ENCODE measurements around the gene SLC46A1.

Gene SLC46A1

DNA sequence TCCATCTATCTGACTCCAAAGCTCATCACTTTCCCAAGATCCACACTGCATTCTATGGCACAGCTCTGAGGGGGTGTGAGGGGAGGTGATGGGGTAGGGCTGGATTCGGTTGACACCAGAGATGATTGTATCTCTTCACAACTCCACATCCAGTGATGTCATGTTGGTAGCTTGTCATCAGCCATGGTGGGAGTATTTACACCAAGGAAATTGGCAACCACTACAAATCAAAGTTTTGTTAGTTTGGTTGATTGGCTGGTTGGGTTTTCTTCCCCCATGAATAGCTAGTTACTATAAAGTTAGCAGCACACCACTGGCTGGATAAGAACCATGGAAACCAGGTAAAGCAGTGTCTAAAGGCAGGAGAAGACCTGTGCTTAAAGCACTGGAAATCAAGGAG is 15.0 kb downstream of the SLC46A1 start:
- H3K4me3 ChIP-seq (ENCODE audit: low read depth in 1 of 2, low read length in 2 of 2): no peak overlapping the region
- no peaks in the 10 kb centered on the region for H4K20me1 ChIP-seq (ENCODE audit: insufficient read depth, low read length)
- no peaks in the 10 kb centered on the region for H3K9me3 ChIP-seq (ENCODE audit: insufficient read depth, low read length, severe bottlenecking)
- TF ChIP-seq EZH2 (IDR thresholded peaks at IDR 0.05; ENCODE audit: borderline replicate concordance, low read depth, low read length, severe bottlenecking): no peak
- TF ChIP-seq, protein P1, sequence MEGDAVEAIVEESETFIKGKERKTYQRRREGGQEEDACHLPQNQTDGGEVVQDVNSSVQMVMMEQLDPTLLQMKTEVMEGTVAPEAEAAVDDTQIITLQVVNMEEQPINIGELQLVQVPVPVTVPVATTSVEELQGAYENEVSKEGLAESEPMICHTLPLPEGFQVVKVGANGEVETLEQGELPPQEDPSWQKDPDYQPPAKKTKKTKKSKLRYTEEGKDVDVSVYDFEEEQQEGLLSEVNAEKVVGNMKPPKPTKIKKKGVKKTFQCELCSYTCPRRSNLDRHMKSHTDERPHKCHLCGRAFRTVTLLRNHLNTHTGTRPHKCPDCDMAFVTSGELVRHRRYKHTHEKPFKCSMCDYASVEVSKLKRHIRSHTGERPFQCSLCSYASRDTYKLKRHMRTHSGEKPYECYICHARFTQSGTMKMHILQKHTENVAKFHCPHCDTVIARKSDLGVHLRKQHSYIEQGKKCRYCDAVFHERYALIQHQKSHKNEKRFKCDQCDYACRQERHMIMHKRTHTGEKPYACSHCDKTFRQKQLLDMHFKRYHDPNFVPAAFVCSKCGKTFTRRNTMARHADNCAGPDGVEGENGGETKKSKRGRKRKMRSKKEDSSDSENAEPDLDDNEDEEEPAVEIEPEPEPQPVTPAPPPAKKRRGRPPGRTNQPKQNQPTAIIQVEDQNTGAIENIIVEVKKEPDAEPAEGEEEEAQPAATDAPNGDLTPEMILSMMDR (IDR thresholded peaks at IDR 0.05; ENCODE audit: borderline replicate concordance, extremely low read depth, low read length, poor library complexity, severe bottlenecking): no peak
- H3K27me3 ChIP-seq (ENCODE audit: insufficient read depth, low read length, poor library complexity): no peaks in the 10 kb centered on the region
- H3K4me1 ChIP-seq (ENCODE audit: insufficient read depth, low read length): no peaks in the 10 kb centered on the region
- DNase-seq (no peak), ATAC-seq (ENCODE audit: insufficient read depth, low read depth) (no peak)
- H3K9ac ChIP-seq (ENCODE audit: low read depth, low read length): no peak overlapping the region
- no peaks in the 10 kb centered on the region for H3K36me3 ChIP-seq (ENCODE audit: insufficient read depth, low read length)
- no peak overlapping the region for H2AFZ ChIP-seq (ENCODE audit: low read depth, low read length)
- no peak overlapping the region for H3K27ac ChIP-seq (ENCODE audit: low read length)
- H3K4me2 ChIP-seq (ENCODE audit: insufficient read depth, low read length): no peak overlapping the region
- H3K79me2 ChIP-seq (ENCODE audit: insufficient read depth, low read length): no peaks in the 10 kb centered on the region

DNA sequence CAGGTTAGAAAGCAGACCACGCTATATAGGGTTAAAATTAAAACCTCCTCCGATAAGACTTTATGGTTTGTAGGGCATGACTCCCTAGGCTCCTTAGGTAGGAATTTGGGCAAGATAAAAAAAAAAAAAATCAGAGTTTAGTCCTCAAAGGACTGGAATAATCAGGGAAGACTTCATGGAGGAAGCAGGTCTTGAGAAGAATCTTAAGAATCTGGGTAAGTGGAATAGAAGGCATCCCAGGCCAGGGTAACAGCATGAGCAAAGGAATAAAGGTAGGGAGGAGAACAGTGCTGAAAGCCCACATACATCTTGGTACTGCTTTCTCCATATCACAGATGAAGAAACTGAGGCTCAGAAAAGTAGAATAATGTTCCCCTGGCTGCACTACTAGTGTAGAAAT is 15.4 kb downstream of the SLC46A1 start:
- Histone ChIP-seq H3K27me3 (ENCODE audit: insufficient read depth, low read length, poor library complexity) (no peaks in the 10 kb centered on the region), H4K20me1 (ENCODE audit: insufficient read depth, low read length) (no peaks in the 10 kb centered on the region), H3K9me3 (ENCODE audit: insufficient read depth, low read length, severe bottlenecking) (no peaks in the 10 kb centered on the region), H2AFZ (ENCODE audit: low read depth, low read length) (no peak overlapping the region), H3K79me2 (ENCODE audit: insufficient read depth, low read length) (no peaks in the 10 kb centered on the region), H3K4me1 (ENCODE audit: insufficient read depth, low read length) (peaks cover under 1% of the 10 kb centered on the region), H3K27ac (ENCODE audit: low read length) (no peak overlapping the region), H3K4me3 (ENCODE audit: low read depth in 1 of 2, low read length in 2 of 2) (no peak overlapping the region), H3K9ac (ENCODE audit: low read depth, low read length) (no peak overlapping the region), H3K4me2 (ENCODE audit: insufficient read depth, low read length) (no peak overlapping the region), H3K36me3 (ENCODE audit: insufficient read depth, low read length) (no peaks in the 10 kb centered on the region)
- DNase-seq (no peak), ATAC-seq (ENCODE audit: insufficient read depth, low read depth) (no peak)
- TF ChIP-seq EZH2 (IDR thresholded peaks at IDR 0.05; ENCODE audit: borderline replicate concordance, low read depth, low read length, severe bottlenecking): no peak

DNA sequence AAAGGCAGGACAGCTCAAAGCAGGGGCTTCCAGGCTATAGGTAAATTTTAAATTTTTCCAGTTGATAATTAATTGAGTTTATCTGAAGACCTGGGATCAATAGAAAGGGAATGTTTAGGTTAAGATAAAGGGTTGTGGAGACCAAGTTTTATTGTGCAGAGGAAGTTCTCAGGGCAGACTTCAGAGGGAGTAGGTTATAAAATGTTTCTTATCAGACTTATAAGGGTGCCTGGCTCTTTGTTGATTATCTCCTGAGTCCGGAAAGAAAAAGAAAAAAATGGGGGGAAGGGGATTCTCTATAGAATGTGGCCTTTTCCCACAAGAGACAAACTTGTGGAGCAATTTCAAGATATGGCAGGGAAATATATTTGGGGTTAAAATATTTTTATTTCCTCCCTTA is 15.9 kb downstream of the SLC46A1 start:
- Histone ChIP-seq H3K36me3 (ENCODE audit: insufficient read depth, low read length) (no peaks in the 10 kb centered on the region), H3K4me1 (ENCODE audit: insufficient read depth, low read length) (peaks cover 5% of the 10 kb centered on the region), H2AFZ (ENCODE audit: low read depth, low read length) (no peak overlapping the region), H4K20me1 (ENCODE audit: insufficient read depth, low read length) (no peaks in the 10 kb centered on the region), H3K27me3 (ENCODE audit: insufficient read depth, low read length, poor library complexity) (no peaks in the 10 kb centered on the region), H3K9me3 (ENCODE audit: insufficient read depth, low read length, severe bottlenecking) (no peaks in the 10 kb centered on the region), H3K4me3 (ENCODE audit: low read depth in 1 of 2, low read length in 2 of 2) (no peak overlapping the region), H3K27ac (ENCODE audit: low read length) (no peak overlapping the region), H3K9ac (ENCODE audit: low read depth, low read length) (no peak overlapping the region), H3K79me2 (ENCODE audit: insufficient read depth, low read length) (no peaks in the 10 kb centered on the region), H3K4me2 (ENCODE audit: insufficient read depth, low read length) (no peak overlapping the region)
- TF ChIP-seq EZH2 (IDR thresholded peaks at IDR 0.05; ENCODE audit: borderline replicate concordance, low read depth, low read length, severe bottlenecking): no peak
- TF ChIP-seq, protein P1 (IDR thresholded peaks at IDR 0.05; ENCODE audit: borderline replicate concordance, extremely low read depth, low read length, poor library complexity, severe bottlenecking): no peak
- DNase-seq (no peak), ATAC-seq (ENCODE audit: insufficient read depth, low read depth) (no peak)

DNA sequence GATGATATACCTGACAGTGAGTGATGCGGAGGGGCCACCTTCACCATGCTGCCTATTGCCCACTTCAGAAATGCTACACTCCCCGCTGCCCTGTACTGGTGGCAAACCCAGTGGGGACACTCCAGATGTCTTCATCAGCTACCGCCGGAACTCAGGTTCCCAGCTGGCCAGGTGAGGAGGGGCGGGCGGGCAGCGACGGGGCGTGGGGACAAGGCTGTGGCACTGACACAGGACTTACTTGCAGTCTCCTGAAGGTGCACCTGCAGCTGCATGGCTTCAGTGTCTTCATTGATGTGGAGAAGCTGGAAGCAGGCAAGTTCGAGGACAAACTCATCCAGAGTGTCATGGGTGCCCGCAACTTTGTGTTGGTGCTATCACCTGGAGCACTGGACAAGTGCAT is 17.9 kb downstream of the SLC46A1 start:
- ATAC-seq (ENCODE audit: insufficient read depth, low read depth): no peak
- H2AFZ ChIP-seq (ENCODE audit: low read depth, low read length): no peak overlapping the region
- H3K27ac ChIP-seq (ENCODE audit: low read length): no peak overlapping the region

More for the DNA sequence above, 17.9 kb downstream of the SLC46A1 start:
- no peaks in the 10 kb centered on the region for H4K20me1 ChIP-seq (ENCODE audit: insufficient read depth, low read length)
- H3K4me3 ChIP-seq (ENCODE audit: low read depth in 1 of 2, low read length in 2 of 2): no peak overlapping the region
- H3K27me3 ChIP-seq (ENCODE audit: insufficient read depth, low read length, poor library complexity): no peaks in the 10 kb centered on the region
- no peaks in the 10 kb centered on the region for H3K9me3 ChIP-seq (ENCODE audit: insufficient read depth, low read length, severe bottlenecking)
- no peak for DNase-seq
- H3K4me2 ChIP-seq (ENCODE audit: insufficient read depth, low read length): no peak overlapping the region
- peaks cover 21% of the 10 kb centered on the region for H3K4me1 ChIP-seq (ENCODE audit: insufficient read depth, low read length)
- no peak overlapping the region for H3K9ac ChIP-seq (ENCODE audit: low read depth, low read length)
- H3K36me3 ChIP-seq (ENCODE audit: insufficient read depth, low read length): no peaks in the 10 kb centered on the region
- TF ChIP-seq, protein P1 (IDR thresholded peaks at IDR 0.05; ENCODE audit: borderline replicate concordance, extremely low read depth, low read length, poor library complexity, severe bottlenecking): no peak
- TF ChIP-seq EZH2 (IDR thresholded peaks at IDR 0.05; ENCODE audit: borderline replicate concordance, low read depth, low read length, severe bottlenecking): no peak
- no peaks in the 10 kb centered on the region for H3K79me2 ChIP-seq (ENCODE audit: insufficient read depth, low read length)
